ENCODE data around the gene UBAC2. TPM values are rescaled to one million over a fixed set of nuclear protein-coding genes. Genes with fewer than 3 reads are reported as not detected.

The UBAC2 gene
- total and polyA plus RNA-seq, 2 donors (not counting 3 experiments of a cell fraction or from before 2014, with no cell fraction given), result 45.7 to 54.4 TPM

- no peaks in the 10 kb centered on the region for H3K4me1 ChIP-seq (ENCODE audit: control insufficient read depth, extremely low read depth, insufficient read depth, low read length)
- H3K36me3 ChIP-seq (ENCODE audit: control insufficient read depth in 2 of 2, extremely low read depth in 1 of 2, insufficient read depth in 2 of 2, low read length in 2 of 2), result no peaks in the 10 kb centered on the region
- intact Hi-C loops (cut with micrococcal nuclease), result no loop called here
- no peak for FAIRE-seq
- no peaks in the 10 kb centered on the region for H3K9me1 ChIP-seq (replicated peaks; ENCODE audit: control insufficient read depth, extremely low read depth, insufficient read depth, low read length)
- TF ChIP-seq GATA2 (IDR thresholded peaks at IDR 0.05; ENCODE audit: insufficient read depth, insufficient read length, low read depth, low read length) (no peak), EZH2 (IDR thresholded peaks at IDR 0.05; ENCODE audit: borderline replicate concordance, low read depth, low read length, severe bottlenecking) (no peak), MAX (IDR thresholded peaks at IDR 0.05; ENCODE audit: insufficient read depth, insufficient read length) (no peak), MYC (IDR thresholded peaks at IDR 0.05; ENCODE audit: low read depth, low read length) (no peak), POLR2AphosphoS5 (IDR thresholded peaks at IDR 0.05; ENCODE audit: insufficient read depth, low read depth, low read length) (no peak), POLR2A (IDR thresholded peaks at IDR 0.05; ENCODE audit: low read depth, low read length) (no peak), FOS (IDR thresholded peaks at IDR 0.05; ENCODE audit: borderline replicate concordance, insufficient read depth, low read length) (no peak), JUN (IDR thresholded peaks at IDR 0.05; ENCODE audit: borderline replicate concordance, insufficient read depth, insufficient read length, low read depth) (no peak), CTCF (IDR thresholded peaks at IDR 0.05; ENCODE audit: extremely low read depth in 1 of 2, insufficient read depth in 1 of 2, low read depth in 1 of 2, low read length in 2 of 2) (no peak)
- H4K20me1 ChIP-seq (replicated peaks; ENCODE audit: control insufficient read depth, extremely low read depth, insufficient read depth, low read length), result no peaks in the 10 kb centered on the region
- CTCF ChIA-PET, result no interaction called here
- peaks cover 2 to 5% of the 10 kb centered on the region in 2 experiments for H3K27me3 ChIP-seq (ENCODE audit: control insufficient read depth in 2 of 2, insufficient read depth in 2 of 2, low read length in 2 of 2)
- no peaks in the 10 kb centered on the region for H3K79me2 ChIP-seq (ENCODE audit: control insufficient read depth, insufficient read depth, low read length)
- DNase-seq (ENCODE audit: low read depth, low spot score), result no peak
- dilution Hi-C loops (cut with MboI; ENCODE audit: extremely low pct_ligation_motif_present, low sequenced_read_pairs), result no loop called here
- no peak overlapping the region for H3K9ac ChIP-seq (replicated peaks; ENCODE audit: extremely low read depth, insufficient read depth, low read length)
- no peaks in the 10 kb centered on the region for H3K9me3 ChIP-seq (replicated peaks; ENCODE audit: control insufficient read depth, insufficient read depth, low read length)
- no TSS peak for BruUV-seq (replicated peaks)
- no peak overlapping the region for H2AFZ ChIP-seq (ENCODE audit: low read depth, low read length)
- H3K4me2 ChIP-seq (ENCODE audit: insufficient read depth, low read length), result no peak overlapping the region
- no peak overlapping the region for H3K27ac ChIP-seq (ENCODE audit: insufficient read depth, low read depth, low read length)
- POLR2A ChIA-PET, result no interaction called here
- no peak overlapping the region for H3K4me3 ChIP-seq (replicated peaks in 1 of 3; ENCODE audit: insufficient read depth in 1 of 3, low read depth in 1 of 3, low read length in 3 of 3)
These were observed 8.2 kb upstream of the UBAC2 start for GRCh38 chr13:99192480-99192879.
